Measurements from ENCODE around the gene AP1S3.

DNA sequence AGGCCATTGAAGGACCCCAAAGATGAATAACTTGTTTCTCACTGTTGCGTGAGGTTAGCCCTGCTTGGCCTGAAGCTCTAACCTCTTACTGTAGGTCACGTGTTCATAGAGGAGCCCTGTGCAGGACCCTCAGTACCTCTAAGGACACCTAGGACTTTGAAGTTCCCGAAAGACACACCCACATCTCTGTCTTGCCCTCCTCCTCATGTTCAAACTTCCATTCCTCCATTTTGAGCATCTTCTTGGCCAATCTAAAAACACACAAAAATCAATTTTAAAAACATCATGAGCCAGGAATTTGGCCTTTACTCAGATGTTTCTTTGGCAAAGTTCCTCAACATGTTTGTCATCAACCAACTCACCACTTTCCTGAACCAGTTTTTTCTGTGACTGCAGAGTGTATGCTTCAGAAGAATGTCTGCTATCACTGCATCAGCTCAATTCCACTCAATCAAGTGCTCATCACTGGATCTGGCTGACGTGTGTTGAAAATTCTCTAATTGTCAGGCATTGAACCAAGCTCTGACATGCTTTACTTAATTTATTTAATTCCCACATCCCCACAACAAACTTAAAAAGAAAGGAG, 101.6 kb downstream of the AP1S3 start:
- TF ChIP-seq, protein P1, sequence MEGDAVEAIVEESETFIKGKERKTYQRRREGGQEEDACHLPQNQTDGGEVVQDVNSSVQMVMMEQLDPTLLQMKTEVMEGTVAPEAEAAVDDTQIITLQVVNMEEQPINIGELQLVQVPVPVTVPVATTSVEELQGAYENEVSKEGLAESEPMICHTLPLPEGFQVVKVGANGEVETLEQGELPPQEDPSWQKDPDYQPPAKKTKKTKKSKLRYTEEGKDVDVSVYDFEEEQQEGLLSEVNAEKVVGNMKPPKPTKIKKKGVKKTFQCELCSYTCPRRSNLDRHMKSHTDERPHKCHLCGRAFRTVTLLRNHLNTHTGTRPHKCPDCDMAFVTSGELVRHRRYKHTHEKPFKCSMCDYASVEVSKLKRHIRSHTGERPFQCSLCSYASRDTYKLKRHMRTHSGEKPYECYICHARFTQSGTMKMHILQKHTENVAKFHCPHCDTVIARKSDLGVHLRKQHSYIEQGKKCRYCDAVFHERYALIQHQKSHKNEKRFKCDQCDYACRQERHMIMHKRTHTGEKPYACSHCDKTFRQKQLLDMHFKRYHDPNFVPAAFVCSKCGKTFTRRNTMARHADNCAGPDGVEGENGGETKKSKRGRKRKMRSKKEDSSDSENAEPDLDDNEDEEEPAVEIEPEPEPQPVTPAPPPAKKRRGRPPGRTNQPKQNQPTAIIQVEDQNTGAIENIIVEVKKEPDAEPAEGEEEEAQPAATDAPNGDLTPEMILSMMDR (IDR thresholded peaks at IDR 0.05; ENCODE audit: low read length): no peak
- no peak for TF ChIP-seq EZH2 (IDR thresholded peaks at IDR 0.05; ENCODE audit: borderline replicate concordance, low read length)
